ENCODE results near the gene LRRC26.
"Not testable (repeated sequence)": the region's sequence is repeated elsewhere in the genome, so short reads cannot be mapped to it uniquely, and the experiment has no call there.

Gene LRRC26

DNA sequence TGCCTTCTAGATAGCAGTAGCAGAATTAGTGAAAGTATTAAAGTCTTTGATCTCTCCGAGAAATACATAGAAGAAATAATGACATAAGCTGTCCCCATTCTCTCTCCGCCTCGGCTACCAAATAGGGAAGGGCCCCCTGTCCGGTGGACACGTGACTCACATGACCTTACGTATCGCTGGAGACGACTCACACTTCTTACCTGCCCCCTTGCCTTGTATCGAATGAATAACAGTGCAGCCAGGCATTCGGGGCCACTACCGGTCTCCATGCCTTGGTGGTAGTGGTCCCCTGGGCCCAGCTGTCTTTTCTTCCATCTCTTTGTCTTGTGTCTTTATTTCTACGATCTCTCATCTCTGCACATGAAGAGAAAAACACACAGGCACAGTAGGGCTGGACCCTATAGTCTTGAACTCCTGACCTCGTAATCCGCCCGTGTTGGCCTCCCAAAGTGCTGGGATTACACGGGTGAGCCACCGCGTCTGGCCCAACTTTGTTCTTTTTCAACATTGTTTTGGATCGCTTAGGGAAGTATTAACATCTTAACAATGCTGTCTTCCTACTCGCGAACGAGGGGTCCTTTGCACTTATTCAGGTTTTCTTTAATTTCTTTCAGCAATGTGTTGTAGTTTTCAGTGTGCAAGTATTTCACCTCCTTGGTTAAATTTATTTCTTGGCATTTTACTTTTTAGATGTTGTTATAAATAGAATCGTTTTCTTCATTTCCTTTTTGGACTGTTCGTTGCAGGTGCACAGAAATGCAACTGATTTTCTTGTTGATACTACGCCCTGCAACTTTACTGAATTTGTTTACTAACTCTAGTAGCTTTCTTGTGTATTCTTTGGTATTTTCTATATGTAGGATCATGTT lies 47.7 kb downstream of the LRRC26 start:
- DNase-seq (ENCODE audit: low read depth in 2 of 3, low spot score in 2 of 3) = not testable (repeated sequence)
